HG03520 (cell line): Measurements from ENCODE around the gene MB21D2.
A peak's percentile ranks its signal among the peaks of the same experiment; 100 is the strongest.
"Not testable (repeated sequence)": the region's sequence is repeated elsewhere in the genome, so short reads cannot be mapped to it uniquely, and the experiment has no call there.

Experiments used
- ATAC-seq: cut with Tn5 transposase; IDR thresholded peaks from one replicate; pipeline ENCODE4 v1.9.1; 2021; ENCODE audit warnings: mild to moderate bottlenecking, moderate library complexity; ENCODE audit not compliant: unreplicated experiment

MB21D2 gene

GRCh38 chr3:192863091-192863420 lies 54.6 kb downstream of the MB21D2 start:
- ATAC-seq, result no peak

GRCh38 chr3:192862408-192863090 lies 55.1 kb downstream of the MB21D2 start:
- no peak for ATAC-seq

GRCh38 chr3:192861972-192862371 lies 55.7 kb downstream of the MB21D2 start:
- ATAC-seq, result no peak

GRCh38 chr3:192860454-192860853 lies 57.2 kb downstream of the MB21D2 start:
- ATAC-seq, result no peak

GRCh38 chr3:192858849-192859585 lies 58.6 kb downstream of the MB21D2 start:
- ATAC-seq, result no peak

GRCh38 chr3:192857260-192857661 lies 60.4 kb downstream of the MB21D2 start:
- ATAC-seq, result no peak

GRCh38 chr3:192855434-192855833 lies 62.2 kb downstream of the MB21D2 start:
- no peak for ATAC-seq

- no peak for ATAC-seq
These were observed 65.8 kb downstream of the MB21D2 start for GRCh38 chr3:192851821-192852372.

GRCh38 chr3:192850451-192850981 lies 67.1 kb downstream of the MB21D2 start:
- peak; percentile 84 for ATAC-seq

GRCh38 chr3:192849821-192850220 lies 67.8 kb downstream of the MB21D2 start:
- ATAC-seq, result not testable (repeated sequence)

- ATAC-seq, result no peak
These were observed 69.1 kb downstream of the MB21D2 start for GRCh38 chr3:192848371-192849233.

- no peak for ATAC-seq
These were observed 69.7 kb downstream of the MB21D2 start for GRCh38 chr3:192847941-192848340.

- no peak for ATAC-seq
These were observed 72.2 kb downstream of the MB21D2 start for GRCh38 chr3:192845526-192845855.

GRCh38 chr3:192844836-192845525 lies 72.7 kb downstream of the MB21D2 start:
- no peak for ATAC-seq

- no peak for ATAC-seq
These were observed 73.2 kb downstream of the MB21D2 start for GRCh38 chr3:192844486-192844765.

GRCh38 chr3:192843723-192844485 lies 73.8 kb downstream of the MB21D2 start:
- ATAC-seq, result no peak

GRCh38 chr3:192843119-192843518 lies 74.5 kb downstream of the MB21D2 start:
- no peak for ATAC-seq

- no peak for ATAC-seq
These were observed 74.9 kb downstream of the MB21D2 start for GRCh38 chr3:192842711-192843110.

GRCh38 chr3:192842138-192842537 lies 75.5 kb downstream of the MB21D2 start:
- ATAC-seq, result no peak

GRCh38 chr3:192841428-192841827 lies 76.2 kb downstream of the MB21D2 start:
- ATAC-seq, result no peak
